ENCODE results near the gene PPIE.

- no peak for TF ChIP-seq POLR2A (IDR thresholded peaks at IDR 0.05)
- TF ChIP-seq CTCF (IDR thresholded peaks at IDR 0.05): no peak
Measured at GRCh38 chr1:39754026-39754570, 15.4 kb downstream of the PPIE start.

Data from sigmoid colon (tissue), 3 donors.